AG09309 (cell line): ENCODE results near the gene HERPUD1.
"Not testable (repeated sequence)": the region's sequence is repeated elsewhere in the genome, so short reads cannot be mapped to it uniquely, and the experiment has no call there.

Experiments used
- DNase-seq: peaks from one replicate; pipeline ENCODE4 v3.0.0-alpha.2; 2010; ENCODE audit warnings: low read depth
- H3K4me3 ChIP-seq: 2 replicates; pipeline ENCODE4 v1.5.1; 2011; ENCODE audit warnings: mild to moderate bottlenecking, low read depth, low read length, moderate library complexity; ENCODE audit not compliant: control insufficient read depth
- CTCF ChIP-seq: IDR thresholded peaks from 2 replicates; pipeline ENCODE4 v1.5.1; 2011; ENCODE audit warnings: mild to moderate bottlenecking, low read depth, low read length, inconsistent platforms; ENCODE audit not compliant: insufficient read depth, control insufficient read depth; ENCODE audit errors: missing control alignments

The HERPUD1 gene

GRCh38 chr16:56973294-56973689, 41.4 kb downstream of the HERPUD1 start:
- DNase-seq, result no peak
- H3K4me3 ChIP-seq, result no peak overlapping the region
- no peak for TF ChIP-seq CTCF

GRCh38 chr16:56973899-56974298, 42.0 kb downstream of the HERPUD1 start:
- not testable (repeated sequence) for H3K4me3 ChIP-seq, DNase-seq

GRCh38 chr16:56974549-56975300, 42.8 kb downstream of the HERPUD1 start:
- H3K4me3 ChIP-seq, result no peak overlapping the region
- TF ChIP-seq CTCF, result no peak
- no peak for DNase-seq

GRCh38 chr16:56975714-56976113, 43.8 kb downstream of the HERPUD1 start:
- no peak for TF ChIP-seq CTCF
- no peak for DNase-seq
- no peak overlapping the region for H3K4me3 ChIP-seq

GRCh38 chr16:56977216-56977615, 45.3 kb downstream of the HERPUD1 start:
- TF ChIP-seq CTCF, result no peak
- DNase-seq, result no peak
- H3K4me3 ChIP-seq, result no peak overlapping the region

- no peak overlapping the region for H3K4me3 ChIP-seq
- no peak for DNase-seq
- no peak for TF ChIP-seq CTCF
Observed at GRCh38 chr16:56977823-56978430, 46.0 kb downstream of the HERPUD1 start.

GRCh38 chr16:56980201-56980535, 48.2 kb downstream of the HERPUD1 start:
- no peak overlapping the region for H3K4me3 ChIP-seq
- no peak for DNase-seq
- no peak for TF ChIP-seq CTCF
